ENCODE measurements around the gene VEGFB. TPM values are rescaled to one million over a fixed set of nuclear protein-coding genes. Genes with fewer than 3 reads are reported as not detected.

VEGFB gene
- total and polyA plus RNA-seq, 2 donors (not counting 1 experiment from before 2014, with no cell fraction given), result 25.3 to 27.9 TPM

GRCh38 chr11:64224891-64225607 lies 9.3 kb upstream of the VEGFB start:
- H3K4me3 ChIP-seq (replicated peaks in 1 of 4; ENCODE audit: control extremely low read depth in 1 of 4, insufficient read depth in 1 of 4, low read depth in 3 of 4, low read length in 4 of 4), result peak overlapping the region; percentile 81 to 90 (median 88)
- H3K4me2 ChIP-seq (ENCODE audit: extremely low read depth, insufficient read depth, low read length), result peak overlapping the region; percentile 95
- no peak for DNase-seq (ENCODE audit: low read depth in 2 of 2)
- peak overlapping the region; percentile 68 for H3K27ac ChIP-seq (ENCODE audit: insufficient read depth, low read length)
- H3K79me2 ChIP-seq (ENCODE audit: control insufficient read depth, insufficient read depth, low read length), result peaks cover 8% of the 10 kb centered on the region
- no peak for TF ChIP-seq EZH2 (IDR thresholded peaks at IDR 0.05; ENCODE audit: low read length, missing control alignments)
- no peak for TF ChIP-seq CTCF (conservative IDR thresholded peaks at IDR 0.05 in 1 of 2, IDR thresholded peaks at IDR 0.05 in 1 of 2; ENCODE audit: low read depth in 1 of 2, low read length in 2 of 2)
- H2AFZ ChIP-seq (ENCODE audit: low read length), result no peak overlapping the region
- no peaks in the 10 kb centered on the region for H3K27me3 ChIP-seq (ENCODE audit: control insufficient read depth, insufficient read depth, low read length)
- peaks cover 14% of the 10 kb centered on the region for H3K36me3 ChIP-seq (ENCODE audit: control insufficient read depth, insufficient read depth, low read length)
- no peaks in the 10 kb centered on the region for H3K9me3 ChIP-seq (ENCODE audit: control insufficient read depth, insufficient read depth, low read depth, low read length)
- no peaks in the 10 kb centered on the region for H4K20me1 ChIP-seq (ENCODE audit: control insufficient read depth, extremely low read depth, insufficient read depth, low read length)
- H3K4me1 ChIP-seq (ENCODE audit: control insufficient read depth, extremely low read depth, insufficient read depth, low read length), result peaks cover 8% of the 10 kb centered on the region
- H3K9ac ChIP-seq (ENCODE audit: insufficient read depth, low read length), result no peak overlapping the region

- Histone ChIP-seq H2AFZ (ENCODE audit: low read length) (peak within 1 kb of the TSS; percentile 76), H3K27ac (ENCODE audit: insufficient read depth, low read length) (peak within 1 kb of the TSS; percentile 68), H3K4me2 (ENCODE audit: extremely low read depth, insufficient read depth, low read length) (peak within 1 kb of the TSS; percentile 95), H3K4me3 (replicated peaks in 1 of 4; ENCODE audit: control extremely low read depth in 1 of 4, insufficient read depth in 1 of 4, low read depth in 3 of 4, low read length in 4 of 4) (peak within 1 kb of the TSS; percentile 81 to 90 (median 88)), H3K9me3 (ENCODE audit: control insufficient read depth, insufficient read depth, low read depth, low read length) (no peaks in the 10 kb centered on the region), H3K9ac (ENCODE audit: insufficient read depth, low read length) (peak within 1 kb of the TSS; percentile 76), H4K20me1 (ENCODE audit: control insufficient read depth, extremely low read depth, insufficient read depth, low read length) (no peaks in the 10 kb centered on the region), H3K27me3 (ENCODE audit: control insufficient read depth, insufficient read depth, low read length) (no peaks in the 10 kb centered on the region), H3K36me3 (ENCODE audit: control insufficient read depth, insufficient read depth, low read length) (peaks cover 9% of the 10 kb centered on the region), H3K79me2 (ENCODE audit: control insufficient read depth, insufficient read depth, low read length) (peaks cover 8% of the 10 kb centered on the region), H3K4me1 (ENCODE audit: control insufficient read depth, extremely low read depth, insufficient read depth, low read length) (peaks cover 8% of the 10 kb centered on the region)
- peak; percentile 71 to 72 for DNase-seq (ENCODE audit: low read depth in 2 of 2)
- TF ChIP-seq EZH2 (IDR thresholded peaks at IDR 0.05; ENCODE audit: low read length, missing control alignments) (no peak), CTCF (conservative IDR thresholded peaks at IDR 0.05 in 1 of 2, IDR thresholded peaks at IDR 0.05 in 1 of 2; ENCODE audit: low read depth in 1 of 2, low read length in 2 of 2) (peak; percentile 24 to 28)
Measured at GRCh38 chr11:64225608-64226506, 8.5 kb upstream of the VEGFB start, which contains the start of the genes NUDT22 and TRPT1. Gene NUDT22 (plus strand): TSS chr11:64226274. CDS start chr11:64226653, 379 bp downstream. Gene TRPT1 (minus strand): TSS chr11:64226186. CDS start chr11:64225860, 326 bp downstream.

GRCh38 chr11:64226507-64227051 lies 7.8 kb upstream of the VEGFB start:
- TF ChIP-seq EZH2 (IDR thresholded peaks at IDR 0.05; ENCODE audit: low read length, missing control alignments) (no peak), CTCF (conservative IDR thresholded peaks at IDR 0.05 in 1 of 2, IDR thresholded peaks at IDR 0.05 in 1 of 2; ENCODE audit: low read depth in 1 of 2, low read length in 2 of 2) (no peak)
- no peak for DNase-seq (ENCODE audit: low read depth in 2 of 2)
- peak overlapping the region; percentile 68 for H3K27ac ChIP-seq (ENCODE audit: insufficient read depth, low read length)

More at GRCh38 chr11:64226507-64227051, 7.8 kb upstream of the VEGFB start:
- Histone ChIP-seq H2AFZ (ENCODE audit: low read length) (no peak overlapping the region), H3K4me2 (ENCODE audit: extremely low read depth, insufficient read depth, low read length) (peak overlapping the region; percentile 95), H3K79me2 (ENCODE audit: control insufficient read depth, insufficient read depth, low read length) (peaks cover 8% of the 10 kb centered on the region), H3K9me3 (ENCODE audit: control insufficient read depth, insufficient read depth, low read depth, low read length) (no peaks in the 10 kb centered on the region), H3K27me3 (ENCODE audit: control insufficient read depth, insufficient read depth, low read length) (no peaks in the 10 kb centered on the region), H3K36me3 (ENCODE audit: control insufficient read depth, insufficient read depth, low read length) (peaks cover 8% of the 10 kb centered on the region), H4K20me1 (ENCODE audit: control insufficient read depth, extremely low read depth, insufficient read depth, low read length) (no peaks in the 10 kb centered on the region), H3K4me1 (ENCODE audit: control insufficient read depth, extremely low read depth, insufficient read depth, low read length) (peaks cover 10% of the 10 kb centered on the region), H3K9ac (ENCODE audit: insufficient read depth, low read length) (peak overlapping the region; percentile 76), H3K4me3 (replicated peaks in 1 of 4; ENCODE audit: control extremely low read depth in 1 of 4, insufficient read depth in 1 of 4, low read depth in 3 of 4, low read length in 4 of 4) (peak overlapping the region; percentile 81 to 90 (median 88))

All from fibroblast of lung (primary cell).